Fibroblast of the conjunctiva (primary cell): ENCODE data around the gene IL5.
A peak's percentile ranks its signal among the peaks of the same experiment; 100 is the strongest.
"Not testable (repeated sequence)": the region's sequence is repeated elsewhere in the genome, so short reads cannot be mapped to it uniquely, and the experiment has no call there.

ENCODE experiments used
- DNase-seq: peaks from one replicate; pipeline ENCODE4 v3.0.0-alpha.2; 2010; ENCODE audit warnings: low read depth

The IL5 gene

GRCh38 chr5:132528866-132529634 is 14.3 kb downstream of the IL5 start:
- no peak for DNase-seq

GRCh38 chr5:132528021-132528420 is 15.3 kb downstream of the IL5 start:
- no peak for DNase-seq

- DNase-seq: no peak
Measured at GRCh38 chr5:132526974-132527564, 16.3 kb downstream of the IL5 start.

GRCh38 chr5:132526290-132526973 is 16.9 kb downstream of the IL5 start:
- DNase-seq: peak; percentile 29

GRCh38 chr5:132525299-132525724 is 18.0 kb downstream of the IL5 start:
- DNase-seq: no peak

GRCh38 chr5:132524877-132525276 is 18.4 kb downstream of the IL5 start:
- not testable (repeated sequence) for DNase-seq

GRCh38 chr5:132522067-132522466 is 21.3 kb downstream of the IL5 start:
- DNase-seq: not testable (repeated sequence)

- DNase-seq: not testable (repeated sequence)
Measured at GRCh38 chr5:132513618-132514336, 29.5 kb downstream of the IL5 start.

GRCh38 chr5:132510076-132510475 is 33.2 kb downstream of the IL5 start:
- DNase-seq: no peak

- peak; percentile 84 for DNase-seq
Measured at GRCh38 chr5:132506094-132506692, 37.1 kb downstream of the IL5 start.

- DNase-seq: no peak
Measured at GRCh38 chr5:132505641-132506040, 37.7 kb downstream of the IL5 start.

- no peak for DNase-seq
Measured at GRCh38 chr5:132504746-132505145, 38.6 kb downstream of the IL5 start.

- DNase-seq: no peak
Measured at GRCh38 chr5:132503244-132503643, 40.1 kb downstream of the IL5 start.

- no peak for DNase-seq
Measured at GRCh38 chr5:132501961-132502931, 41.1 kb downstream of the IL5 start.

GRCh38 chr5:132501629-132501956 is 41.7 kb downstream of the IL5 start:
- DNase-seq: no peak

GRCh38 chr5:132500931-132501628 is 42.2 kb downstream of the IL5 start:
- DNase-seq: no peak

- no peak for DNase-seq
Measured at GRCh38 chr5:132500244-132500930, 42.9 kb downstream of the IL5 start.

GRCh38 chr5:132499440-132500243 is 43.7 kb downstream of the IL5 start:
- DNase-seq: no peak
